ENCODE results near the gene SCYGR1.
"Not testable (repeated sequence)": the region's sequence is repeated elsewhere in the genome, so short reads cannot be mapped to it uniquely, and the experiment has no call there.

SCYGR1 gene

GRCh38 chr2:227402321-227402720 lies 14.6 kb upstream of the SCYGR1 start:
- no peak for DNase-seq

- no peak for DNase-seq
These were observed 13.8 kb upstream of the SCYGR1 start for GRCh38 chr2:227401550-227401949.

GRCh38 chr2:227398684-227399670 lies 11.2 kb upstream of the SCYGR1 start:
- no peak for DNase-seq

GRCh38 chr2:227397562-227397961 lies 9.8 kb upstream of the SCYGR1 start:
- DNase-seq: no peak

GRCh38 chr2:227395556-227395955 lies 7.8 kb upstream of the SCYGR1 start:
- DNase-seq: no peak

- no peak for DNase-seq
These were observed 6.7 kb upstream of the SCYGR1 start for GRCh38 chr2:227394401-227394800.

- DNase-seq: no peak
These were observed 2.9 kb upstream of the SCYGR1 start for GRCh38 chr2:227390468-227391256.

- DNase-seq: no peak
These were observed 1.9 kb upstream of the SCYGR1 start for GRCh38 chr2:227389661-227390060.

- DNase-seq: no peak
These were observed 1.5 kb upstream of the SCYGR1 start for GRCh38 chr2:227389231-227389630.

- DNase-seq: no peak
These were observed 825 bp upstream of the SCYGR1 start for GRCh38 chr2:227388537-227389011.

- DNase-seq: no peak
These were observed 1.1 kb downstream of the SCYGR1 start for GRCh38 chr2:227386630-227387029.

GRCh38 chr2:227383686-227384085 lies 4.1 kb downstream of the SCYGR1 start:
- no peak for DNase-seq

GRCh38 chr2:227382241-227382835 lies 5.4 kb downstream of the SCYGR1 start:
- DNase-seq: not testable (repeated sequence)

GRCh38 chr2:227379095-227379494 lies 8.7 kb downstream of the SCYGR1 start, which contains the start of gene TM4SF20:
Gene TM4SF20, minus strand, starts transcription at chr2:227379306. Its CDS starts 38 bp downstream, at chr2:227379268.
- no peak for DNase-seq

- no peak for DNase-seq
These were observed 9.4 kb downstream of the SCYGR1 start for GRCh38 chr2:227378371-227378782.

- no peak for DNase-seq
These were observed 10.0 kb downstream of the SCYGR1 start for GRCh38 chr2:227377467-227378351.

GRCh38 chr2:227376656-227377396 lies 10.9 kb downstream of the SCYGR1 start:
- DNase-seq: no peak

- DNase-seq: no peak
These were observed 13.6 kb downstream of the SCYGR1 start for GRCh38 chr2:227374158-227374557.

- DNase-seq: no peak
These were observed 14.4 kb downstream of the SCYGR1 start for GRCh38 chr2:227373389-227373788.

GRCh38 chr2:227370791-227371312 lies 16.9 kb downstream of the SCYGR1 start:
- no peak for DNase-seq

- no peak for DNase-seq
These were observed 17.7 kb downstream of the SCYGR1 start for GRCh38 chr2:227370092-227370491.

All from islet precursor cell (in vitro differentiated cells).